Activated T-cell treated with anti-CD3 and anti-CD28 coated beads, Interleukin-2, amount 50 U/mL, for 48 hours (primary cell): ENCODE measurements around the gene RAB3C.
"Not testable (repeated sequence)": the region's sequence is repeated elsewhere in the genome, so short reads cannot be mapped to it uniquely, and the experiment has no call there.

Experiments used
- DNase-seq, 2 experiments: peaks; one replicate each; pipeline ENCODE4 v3.0.0-alpha.2; 2020

Gene RAB3C, protein sequence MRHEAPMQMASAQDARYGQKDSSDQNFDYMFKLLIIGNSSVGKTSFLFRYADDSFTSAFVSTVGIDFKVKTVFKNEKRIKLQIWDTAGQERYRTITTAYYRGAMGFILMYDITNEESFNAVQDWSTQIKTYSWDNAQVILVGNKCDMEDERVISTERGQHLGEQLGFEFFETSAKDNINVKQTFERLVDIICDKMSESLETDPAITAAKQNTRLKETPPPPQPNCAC

DNA sequence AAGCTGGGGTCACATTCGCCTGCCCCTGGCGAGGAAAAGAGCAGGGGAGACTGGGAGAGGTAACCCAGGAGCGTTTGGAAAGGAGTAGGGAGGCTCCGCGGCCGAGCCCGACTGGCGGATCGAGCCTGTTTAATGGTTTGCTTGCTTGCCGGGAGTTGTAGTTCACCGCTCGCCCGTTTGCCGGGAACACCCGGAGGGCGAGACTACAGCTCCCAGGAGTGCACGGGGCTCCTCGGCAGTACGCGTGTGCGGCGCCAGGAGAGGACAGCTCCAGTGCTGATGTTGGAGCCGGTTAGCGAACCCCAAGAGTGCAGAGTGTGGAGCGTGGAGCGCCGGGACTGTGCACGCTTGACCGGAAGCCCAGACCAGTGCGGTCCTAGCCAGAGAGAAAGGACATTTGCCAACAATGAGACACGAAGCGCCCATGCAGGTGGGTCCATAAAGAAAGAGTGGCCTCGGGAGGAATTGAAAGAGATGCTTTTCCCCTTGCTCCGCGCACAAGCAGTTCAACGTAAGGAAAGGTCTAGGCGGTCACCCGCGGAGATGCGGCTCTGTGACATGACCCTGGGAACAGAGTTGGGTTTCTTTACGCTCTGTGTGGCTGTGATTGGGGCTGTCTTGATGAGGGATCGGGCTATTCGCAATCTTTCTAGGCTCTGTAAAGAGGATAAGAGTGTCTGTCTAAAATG is at the start of gene RAB3C:
Gene RAB3C, plus strand, starts transcription at position 273 of the 689 bp plus-strand sequence. Its CDS starts 134 bp downstream, at position 407.
- peak; percentile 61 to 69 for DNase-seq

DNA sequence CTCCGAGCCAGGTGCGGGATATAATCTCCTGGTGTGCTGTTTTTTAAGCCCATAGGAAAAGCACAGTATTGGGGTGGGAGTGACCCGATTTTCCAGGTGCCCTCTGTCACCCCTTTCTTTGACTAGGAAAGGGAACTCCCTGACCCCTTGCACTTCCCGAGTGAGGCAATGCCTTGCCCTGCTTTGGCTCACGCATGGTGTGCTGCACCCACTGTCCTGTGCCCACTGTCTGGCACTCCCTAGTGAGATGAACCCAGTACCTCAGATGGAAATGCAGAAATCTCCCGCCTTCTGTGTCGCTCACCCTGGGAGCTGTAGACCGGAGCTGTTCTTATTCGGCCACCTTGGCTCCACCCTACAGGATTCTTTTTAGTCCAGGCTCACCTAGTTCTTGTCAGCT is 40.9 kb upstream of the RAB3C start:
- not testable (repeated sequence) for DNase-seq

DNA sequence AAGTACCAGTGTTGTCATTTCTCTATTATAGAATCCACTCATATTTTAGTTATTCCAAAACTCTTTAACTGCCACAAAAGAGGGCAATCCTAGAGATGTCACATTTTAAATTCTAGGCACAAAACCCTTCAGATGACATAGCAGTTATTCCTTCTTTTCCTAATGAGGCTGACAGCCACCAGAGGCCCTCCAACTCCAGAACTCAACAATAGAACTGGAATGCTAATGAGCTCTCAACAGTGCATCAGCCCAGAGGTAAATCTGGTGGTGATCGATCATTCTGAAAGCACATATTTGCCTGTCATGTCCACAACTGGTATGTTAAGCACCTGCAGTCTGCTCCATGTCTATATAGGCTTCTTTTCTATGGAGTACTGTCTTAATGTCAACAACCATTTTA is 40.2 kb upstream of the RAB3C start:
- no peak for DNase-seq

DNA sequence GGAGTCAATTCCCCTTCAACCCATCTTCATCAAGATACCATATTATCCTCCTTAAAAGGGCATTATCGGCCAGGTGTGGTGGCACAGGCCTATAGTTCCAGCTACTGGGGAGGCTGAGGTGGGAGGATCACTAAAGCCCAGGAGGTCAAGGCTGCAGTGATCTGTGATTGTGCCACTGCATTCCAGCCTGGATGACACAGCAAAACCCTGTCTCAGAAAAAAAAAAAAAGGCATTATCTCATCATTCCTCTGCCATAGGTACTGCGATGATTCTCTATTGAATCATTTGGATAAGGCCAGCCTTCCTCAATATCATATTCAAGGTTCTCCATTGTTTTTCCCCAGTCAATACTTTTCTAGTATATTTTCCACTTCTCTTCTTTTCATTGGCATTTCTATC is 39.2 kb upstream of the RAB3C start:
- no peak for DNase-seq

DNA sequence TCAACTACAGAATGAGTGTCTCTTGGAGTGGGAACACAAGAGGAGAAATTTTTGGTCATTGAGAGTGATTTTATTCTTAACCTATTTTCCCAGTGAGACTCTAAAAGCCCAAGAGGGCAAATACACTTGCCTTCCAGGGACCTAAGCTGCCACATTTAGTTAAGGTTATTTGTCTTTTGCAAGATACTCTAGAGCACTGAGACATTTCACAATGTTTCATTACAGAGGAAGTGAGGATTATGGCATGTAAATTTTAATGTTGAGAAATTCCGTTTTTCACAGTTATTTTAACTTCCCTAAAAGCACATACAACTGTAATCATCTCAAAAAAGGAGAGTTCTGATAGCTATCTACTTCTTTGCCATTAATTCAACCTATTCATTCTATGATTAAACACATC is 38.7 kb upstream of the RAB3C start:
- DNase-seq: no peak

DNA sequence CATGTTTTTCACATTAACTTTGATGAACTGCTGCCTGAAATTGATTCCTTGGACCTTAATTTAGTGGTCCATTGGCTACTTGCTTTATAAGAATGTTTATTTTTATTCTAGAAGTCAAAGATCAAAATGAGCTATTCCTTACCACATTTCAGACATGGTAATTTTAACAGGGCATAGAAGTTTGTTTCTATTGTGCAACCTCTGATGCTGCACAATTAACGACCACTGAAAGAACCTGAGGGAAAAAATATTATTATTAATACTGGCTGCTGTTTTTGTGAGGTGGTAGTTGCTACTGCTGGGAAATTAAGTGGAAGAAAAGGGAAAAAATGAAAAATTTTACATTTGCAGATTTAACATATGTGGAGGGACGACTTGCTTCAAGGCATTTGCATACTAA is 37.9 kb upstream of the RAB3C start:
- no peak for DNase-seq

GRCh38 chr5:58545912-58546311 is 37.0 kb upstream of the RAB3C start:
- DNase-seq: no peak

DNA sequence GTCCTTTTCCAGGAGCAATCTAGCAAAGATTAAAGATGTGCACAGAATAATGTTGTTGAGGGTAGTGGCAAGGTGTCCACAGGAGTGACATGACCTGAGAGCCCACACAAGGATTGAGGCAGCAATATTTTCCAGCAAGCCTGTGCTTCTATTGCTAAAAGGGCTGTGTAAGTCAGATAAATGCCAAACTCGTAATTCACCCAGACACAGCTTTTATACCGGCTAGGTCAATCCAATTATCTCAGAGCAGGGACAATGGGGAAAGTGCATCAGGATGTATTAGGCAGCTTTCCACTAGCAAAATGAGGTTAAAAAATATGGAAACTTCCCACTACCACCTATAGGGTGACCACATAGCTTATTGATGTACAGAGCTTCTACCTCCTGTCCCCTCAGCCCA is 34.8 kb upstream of the RAB3C start:
- DNase-seq: no peak

- no peak for DNase-seq
Observed at GRCh38 chr5:58551492-58551891, 31.4 kb upstream of the RAB3C start.

DNA sequence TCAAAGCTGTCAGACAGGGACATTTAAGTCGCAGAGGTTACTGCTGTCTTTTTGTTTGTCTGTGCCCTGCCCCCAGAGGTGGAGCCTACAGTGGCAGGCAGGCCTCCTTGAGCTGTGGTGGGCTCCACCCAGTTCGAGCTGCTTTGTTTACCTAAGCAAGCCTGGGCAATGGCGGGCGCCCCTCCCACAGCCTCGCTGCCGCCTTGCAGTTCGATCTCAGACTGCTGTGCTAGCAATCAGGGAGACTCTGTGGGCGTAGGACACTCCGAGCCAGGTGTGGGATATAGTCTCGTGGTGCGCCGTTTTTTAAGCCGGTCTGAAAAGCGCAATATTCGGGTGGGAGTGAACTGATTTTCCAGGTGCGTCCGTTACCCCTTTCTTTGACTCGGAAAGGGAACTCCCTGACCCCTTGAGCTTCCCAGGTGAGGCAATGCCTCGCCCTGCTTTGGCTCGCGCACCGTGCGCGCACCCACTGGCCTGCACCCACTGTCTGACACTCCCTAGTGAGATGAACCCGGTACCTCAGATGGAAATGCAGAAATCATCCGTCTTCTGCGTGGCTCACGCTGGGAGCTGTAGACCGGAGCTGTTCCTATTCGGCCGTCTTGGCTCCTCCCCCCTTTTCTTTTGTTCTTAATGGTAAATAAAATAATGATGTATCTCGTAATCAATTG is 25.1 kb upstream of the RAB3C start:
- DNase-seq: not testable (repeated sequence)

DNA sequence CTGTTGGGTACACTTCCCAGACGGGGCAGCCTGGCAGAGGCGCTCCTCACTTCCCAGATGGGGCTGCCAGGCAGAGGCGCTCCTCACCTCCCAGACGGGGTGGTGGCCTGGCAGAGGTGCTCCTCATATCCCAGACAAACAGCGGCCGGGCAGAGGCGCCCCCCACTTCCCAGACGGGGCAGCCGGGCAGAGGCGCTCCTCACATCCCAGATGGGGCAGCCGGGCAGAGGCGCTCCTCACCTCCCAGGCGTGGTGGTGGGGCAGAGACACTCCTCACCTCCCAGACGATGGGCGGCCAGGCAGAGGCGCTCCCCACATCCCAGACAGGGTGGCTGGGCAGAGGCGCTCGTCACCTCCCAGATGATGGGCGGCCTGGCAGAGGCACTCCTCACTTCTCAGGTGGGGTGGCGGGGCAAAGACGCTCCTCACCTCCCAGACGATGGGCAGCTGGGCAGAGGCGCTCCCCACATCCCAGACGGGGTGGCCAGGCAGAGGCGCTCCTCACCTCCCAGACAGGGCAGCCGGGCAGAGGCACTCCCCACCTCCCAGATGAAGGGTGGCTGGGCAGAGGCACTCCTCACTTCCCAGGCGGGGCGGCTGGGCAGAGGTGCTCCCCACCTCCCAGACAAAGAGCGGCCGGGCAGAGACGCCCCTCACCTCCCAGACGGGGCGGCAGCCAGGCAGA is 19.7 kb upstream of the RAB3C start:
- DNase-seq: not testable (repeated sequence)

DNA sequence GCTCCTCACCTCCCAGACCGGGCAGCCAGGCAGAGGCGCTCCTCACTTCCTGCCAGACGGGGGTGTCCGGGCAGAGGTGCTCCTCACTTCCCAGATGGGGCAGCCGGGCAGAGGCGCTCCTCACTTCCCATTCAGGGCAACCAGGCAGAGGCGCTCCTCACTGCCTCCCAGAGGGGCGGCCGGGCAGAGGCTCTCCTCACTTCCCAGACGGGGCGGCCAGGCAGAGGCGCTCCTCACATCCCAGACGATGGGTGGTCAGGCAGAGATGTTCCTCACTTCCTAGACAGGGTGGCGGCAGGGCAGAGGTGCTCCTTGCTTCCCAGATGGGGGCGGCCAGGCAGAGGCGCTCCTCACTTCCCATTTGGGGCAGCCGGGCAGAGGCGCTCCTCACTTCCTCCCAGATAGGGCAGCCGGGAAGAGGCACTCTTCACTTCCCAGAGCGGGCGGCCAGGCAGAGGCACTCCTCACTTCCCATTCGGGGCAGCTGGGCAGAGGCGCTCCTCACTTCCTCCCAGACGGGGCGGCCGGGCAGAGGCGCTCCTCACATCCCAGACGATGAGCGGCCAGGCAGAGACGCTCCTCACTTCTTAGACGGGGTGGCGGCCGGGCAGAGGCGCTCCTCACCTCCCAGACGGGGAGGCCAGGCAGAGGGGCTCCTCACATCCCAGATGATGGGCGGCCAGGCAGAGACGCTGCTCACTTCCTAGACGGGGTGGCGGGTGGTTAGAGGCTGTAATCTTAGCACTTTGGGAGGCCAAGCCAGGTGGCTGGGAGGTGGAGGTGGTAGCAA is 18.6 kb upstream of the RAB3C start:
- DNase-seq: not testable (repeated sequence)

DNA sequence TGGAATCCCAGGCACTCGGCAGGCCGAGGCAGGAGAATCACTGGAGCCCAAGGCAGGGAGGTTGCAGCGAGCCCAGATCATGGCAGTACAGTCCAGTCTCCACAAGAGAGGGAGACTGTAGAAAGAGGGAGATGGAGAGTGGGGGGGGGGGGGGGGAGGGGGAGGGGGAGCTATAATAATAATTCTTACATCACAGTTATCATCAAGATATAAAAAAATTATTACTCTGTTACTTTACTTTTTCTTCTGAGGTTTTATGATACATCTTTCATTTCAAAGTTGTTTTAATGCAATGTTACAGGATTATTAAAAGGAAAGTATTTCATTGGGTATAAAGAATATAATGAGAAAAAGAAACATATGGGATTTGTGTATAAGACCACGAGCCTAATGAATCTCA is 17.8 kb upstream of the RAB3C start:
- DNase-seq: no peak

DNA sequence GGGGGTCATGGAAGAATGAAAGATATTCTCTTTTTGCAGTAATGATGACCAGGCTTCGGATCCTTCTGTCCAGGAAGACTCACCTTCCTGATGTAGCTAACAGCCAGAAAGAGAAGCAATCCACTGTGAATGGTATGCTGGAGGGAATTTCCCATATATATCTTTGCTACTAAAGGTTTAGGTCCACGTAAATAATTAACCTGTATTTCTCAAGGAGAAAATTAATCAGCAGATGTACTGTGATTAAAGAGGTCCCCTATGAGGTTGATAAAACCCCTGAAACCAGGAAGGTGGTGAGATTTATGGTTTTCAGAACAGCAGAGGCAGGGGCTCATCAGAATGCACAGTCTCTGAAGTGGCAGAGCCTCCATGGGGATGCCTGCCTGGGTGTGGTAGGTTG is 11.4 kb upstream of the RAB3C start:
- no peak for DNase-seq

DNA sequence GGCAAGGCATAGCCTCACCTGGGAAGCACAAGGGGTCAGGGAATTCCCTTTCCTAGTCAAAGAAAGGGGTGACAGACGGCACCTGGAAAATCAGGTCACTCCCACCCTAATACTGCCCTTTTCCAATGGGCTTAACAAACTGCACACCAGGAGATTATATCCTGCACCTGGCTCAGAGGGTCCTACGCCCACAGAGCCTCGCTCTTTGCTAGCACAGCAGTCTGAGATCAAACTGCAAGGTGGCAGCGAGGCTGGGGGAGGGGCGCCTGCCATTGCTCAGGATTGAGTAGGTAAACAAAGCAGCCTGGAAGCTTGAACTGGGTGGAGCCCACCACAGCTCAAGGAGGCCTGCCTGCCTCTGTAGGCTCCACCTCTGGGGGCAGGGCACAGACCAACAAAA is 9.9 kb upstream of the RAB3C start:
- DNase-seq: not testable (repeated sequence)

DNA sequence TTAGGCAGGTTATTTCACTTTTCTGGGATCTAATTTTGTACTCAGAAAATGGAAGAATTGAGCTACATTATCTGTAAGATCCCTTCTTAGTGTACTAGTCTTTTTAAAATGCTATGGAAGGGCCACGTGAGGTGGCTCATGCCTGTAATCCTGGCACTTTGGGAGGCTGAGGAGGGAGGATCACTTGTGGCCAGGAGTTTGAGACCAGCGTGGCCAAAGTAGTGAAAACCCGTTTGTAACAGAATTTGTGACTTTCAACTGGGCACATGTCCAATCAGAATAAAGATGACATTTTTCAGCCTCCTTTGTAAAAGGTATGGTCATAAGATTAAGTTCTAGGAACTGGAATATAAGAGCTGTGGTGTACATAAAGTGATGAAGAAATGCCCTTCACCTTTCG is 3.1 kb upstream of the RAB3C start:
- DNase-seq: no peak

DNA sequence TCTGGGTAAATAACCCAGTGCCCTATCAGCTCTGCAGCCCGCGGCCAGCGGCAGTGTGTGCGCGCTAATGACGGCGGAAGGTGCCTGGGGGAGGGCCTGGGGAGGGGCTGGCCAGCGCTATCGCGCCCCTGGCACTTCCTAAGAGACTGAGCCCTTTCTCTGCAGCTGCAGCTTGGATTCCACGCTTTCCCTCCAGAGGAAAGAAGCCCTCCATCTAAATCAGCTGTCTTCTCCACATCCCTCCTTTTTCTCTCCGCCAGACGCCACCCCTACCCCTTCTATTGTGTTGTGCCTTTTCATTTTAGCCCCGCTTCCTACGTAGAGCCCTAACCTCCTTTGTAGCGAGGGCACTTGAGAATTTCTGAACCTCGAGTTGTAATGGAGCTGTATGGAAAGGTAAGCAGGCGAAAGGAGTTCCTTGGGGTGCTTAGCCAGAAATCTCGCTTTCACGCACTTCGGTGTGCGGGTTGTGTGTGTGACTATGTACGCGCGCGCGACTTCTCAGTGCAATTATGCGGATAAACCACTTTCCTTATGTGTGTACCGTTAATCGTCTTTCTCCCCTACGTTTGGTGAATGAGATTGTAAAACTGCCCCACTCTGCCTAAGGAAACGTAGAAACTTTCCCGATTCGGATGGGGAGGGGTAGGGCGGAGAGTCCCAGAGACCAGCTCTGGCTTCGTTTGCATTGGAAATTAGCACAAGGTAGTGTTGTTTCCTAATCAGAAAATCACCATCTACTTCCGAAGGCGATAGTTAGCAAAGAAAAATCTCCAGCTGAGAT is 664 bp upstream of the RAB3C start:
- no peak for DNase-seq

DNA sequence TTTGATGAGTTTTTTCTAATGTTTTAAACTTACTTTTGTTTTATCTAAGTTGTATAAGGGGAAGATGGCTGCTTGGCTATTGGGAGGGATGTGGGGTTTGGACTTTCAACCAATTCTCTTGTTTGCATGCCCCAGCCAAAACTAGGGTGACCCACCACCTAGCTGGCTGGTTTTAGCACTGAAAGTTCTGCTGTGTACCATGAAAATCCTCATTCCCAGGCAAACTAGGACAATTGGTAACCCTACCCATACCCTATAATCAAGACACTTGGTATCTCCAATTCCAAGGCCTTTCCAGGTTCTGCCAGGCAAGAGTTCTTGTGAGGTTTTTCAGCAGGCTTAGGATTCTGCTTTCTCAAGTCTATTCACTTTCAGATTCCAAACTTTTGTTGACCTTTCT is 13.1 kb downstream of the RAB3C start:
- DNase-seq: no peak

DNA sequence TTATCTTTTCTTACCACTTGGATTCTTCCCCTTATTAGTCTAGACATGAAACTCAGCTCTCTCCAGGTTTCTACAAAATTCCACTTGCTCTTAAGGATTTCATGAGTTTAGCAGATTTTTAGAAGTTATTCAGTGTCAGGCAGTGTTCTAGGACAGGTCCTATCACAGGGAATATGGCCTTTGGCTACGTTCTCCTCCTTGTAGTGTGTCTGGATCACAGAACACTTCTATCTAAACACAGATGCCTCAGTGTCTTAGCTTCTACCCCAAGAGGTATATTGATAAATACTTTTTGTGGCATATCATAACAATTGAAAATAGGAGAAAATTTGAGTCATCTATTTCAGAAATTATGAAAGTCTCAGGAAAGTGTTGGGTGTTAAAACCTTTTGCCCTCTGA is 15.6 kb downstream of the RAB3C start:
- no peak for DNase-seq

DNA sequence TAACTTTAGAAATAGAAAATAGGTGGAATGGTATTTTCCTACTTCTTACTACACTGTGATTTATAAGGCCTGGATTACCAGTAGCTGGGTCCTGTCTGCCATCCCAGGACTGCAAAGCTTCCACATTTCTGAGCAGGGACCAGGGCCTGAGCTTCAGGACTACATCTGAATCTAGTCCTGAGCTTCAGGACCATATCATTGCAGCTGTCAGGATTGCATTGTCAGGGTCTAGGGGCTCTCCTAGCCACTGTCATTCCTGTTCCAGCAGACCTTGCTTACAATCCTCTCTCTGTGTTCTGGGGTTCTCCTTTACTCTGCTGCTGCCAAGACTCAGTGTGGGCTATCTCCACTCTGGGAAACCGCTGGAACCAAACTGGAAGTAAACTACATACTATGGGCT is 16.3 kb downstream of the RAB3C start:
- no peak for DNase-seq

DNA sequence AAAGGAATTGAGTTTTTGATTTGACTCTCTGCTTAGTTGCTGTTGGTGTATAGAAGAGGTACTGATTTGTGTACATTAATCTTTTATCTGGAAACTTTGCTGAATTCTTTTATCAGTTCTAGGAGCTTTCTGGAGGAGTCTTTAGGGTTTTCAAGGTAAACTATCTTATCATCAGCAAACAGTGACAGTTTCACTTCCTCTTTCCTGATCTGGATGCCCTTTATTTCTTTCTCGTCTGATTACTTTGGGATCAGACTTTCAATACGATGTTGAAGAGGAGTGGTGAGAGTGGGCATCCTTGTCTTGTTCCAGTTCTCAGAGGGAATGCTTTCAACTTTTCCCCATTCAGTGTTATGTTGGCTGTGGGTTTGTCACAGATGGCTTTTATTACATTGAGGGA is 17.7 kb downstream of the RAB3C start:
- DNase-seq: not testable (repeated sequence)

- not testable (repeated sequence) for DNase-seq
Observed at GRCh38 chr5:58602889-58603288, 20.0 kb downstream of the RAB3C start.
